Measurements from ENCODE around the gene NECAP2. TPM values are rescaled to one million over a fixed set of nuclear protein-coding genes. Genes with fewer than 3 reads are reported as not detected.
"Not testable (repeated sequence)": the region's sequence is repeated elsewhere in the genome, so short reads cannot be mapped to it uniquely, and the experiment has no call there.

The NECAP2 gene
- polyA plus RNA-seq, 1 donor, result 32.8 TPM

- DNase-seq (ENCODE audit: low read depth), result not testable (repeated sequence)
Observed at GRCh38 chr1:16456151-16456550, 15.6 kb downstream of the NECAP2 start.

DNA sequence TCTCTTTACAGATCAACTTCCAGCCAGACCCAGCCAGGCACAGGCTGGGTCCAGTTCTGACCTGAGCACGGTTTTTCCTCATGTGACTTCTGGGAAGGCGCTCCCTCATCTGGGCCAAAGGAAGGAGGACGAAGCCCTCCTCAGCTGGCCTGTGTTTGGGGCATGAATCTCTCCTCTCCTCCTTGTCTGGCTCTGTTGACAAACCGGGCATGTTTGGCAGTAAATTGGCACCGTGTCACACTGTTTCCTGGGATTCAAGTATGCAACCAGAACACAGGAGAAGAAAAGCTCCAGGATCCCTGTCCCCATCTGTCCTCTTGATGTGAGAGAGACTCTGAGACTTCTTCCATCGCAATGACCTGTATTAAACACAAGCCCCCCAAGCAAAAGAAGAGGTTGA is 18.3 kb downstream of the NECAP2 start:
- DNase-seq (ENCODE audit: low read depth), result no peak

- no peak for DNase-seq (ENCODE audit: low read depth)
Observed at GRCh38 chr1:16459352-16459925, 18.9 kb downstream of the NECAP2 start.

- DNase-seq (ENCODE audit: low read depth), result no peak
Observed at GRCh38 chr1:16461681-16462080, 21.2 kb downstream of the NECAP2 start.

- DNase-seq (ENCODE audit: low read depth), result no peak
Observed at GRCh38 chr1:16462773-16463330, 22.3 kb downstream of the NECAP2 start.

GRCh38 chr1:16464917-16465625 is 24.5 kb downstream of the NECAP2 start:
- DNase-seq (ENCODE audit: low read depth), result no peak

- no peak for DNase-seq (ENCODE audit: low read depth)
Observed at GRCh38 chr1:16468558-16468957, 28.0 kb downstream of the NECAP2 start.

- DNase-seq (ENCODE audit: low read depth), result no peak
Observed at GRCh38 chr1:16474166-16474800, 33.8 kb downstream of the NECAP2 start.

GRCh38 chr1:16474891-16475290 is 34.4 kb downstream of the NECAP2 start:
- DNase-seq (ENCODE audit: low read depth), result not testable (repeated sequence)

DNA sequence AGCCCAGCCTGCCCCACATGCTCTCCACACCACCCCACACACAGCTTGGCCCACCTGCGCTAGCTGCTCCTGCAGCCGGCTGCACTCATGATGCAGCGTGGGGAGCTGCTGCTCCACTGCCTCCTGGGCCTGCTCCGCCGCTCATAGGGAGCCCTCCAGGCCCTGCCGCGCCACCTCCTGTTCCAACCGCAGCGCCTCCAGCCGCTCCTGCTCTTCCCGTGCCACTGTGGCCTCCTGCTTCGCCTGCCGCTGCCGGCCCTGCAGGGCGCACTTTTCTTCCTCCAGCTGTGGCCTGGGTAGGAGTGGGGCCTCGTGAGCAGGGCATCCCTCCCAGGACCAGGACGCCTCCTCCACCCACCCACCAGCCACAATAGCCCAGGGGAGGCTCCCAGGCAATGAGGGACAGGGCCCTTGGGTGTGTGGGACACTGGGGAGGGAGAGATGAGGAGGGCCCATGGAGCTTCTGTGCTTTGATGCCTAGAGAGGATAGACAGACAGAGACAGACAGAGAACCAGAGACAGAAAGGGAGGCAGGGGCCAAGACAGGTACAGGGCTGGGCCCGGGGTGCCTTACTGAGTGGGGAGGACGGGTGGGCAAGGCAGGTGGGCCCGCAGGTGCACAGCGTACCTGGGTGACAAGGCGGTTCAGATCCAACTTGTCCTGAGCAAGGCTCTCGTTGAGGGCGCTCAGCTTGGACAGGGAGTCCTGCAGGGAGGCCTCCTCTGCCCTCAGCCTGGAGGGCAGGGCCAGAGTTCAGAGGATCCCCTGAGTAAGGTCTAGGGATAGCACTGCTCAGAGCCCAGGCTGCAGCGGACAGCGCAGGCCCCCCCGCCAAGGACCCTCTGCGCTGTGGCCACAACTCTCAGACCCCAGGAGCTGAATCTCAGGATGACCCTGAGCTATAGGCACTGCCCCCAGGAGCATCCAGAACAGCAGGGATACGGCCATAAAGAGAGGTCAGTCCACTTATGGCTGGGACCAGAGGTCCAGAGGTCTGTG is 35.5 kb downstream of the NECAP2 start:
- not testable (repeated sequence) for DNase-seq (ENCODE audit: low read depth)

DNA sequence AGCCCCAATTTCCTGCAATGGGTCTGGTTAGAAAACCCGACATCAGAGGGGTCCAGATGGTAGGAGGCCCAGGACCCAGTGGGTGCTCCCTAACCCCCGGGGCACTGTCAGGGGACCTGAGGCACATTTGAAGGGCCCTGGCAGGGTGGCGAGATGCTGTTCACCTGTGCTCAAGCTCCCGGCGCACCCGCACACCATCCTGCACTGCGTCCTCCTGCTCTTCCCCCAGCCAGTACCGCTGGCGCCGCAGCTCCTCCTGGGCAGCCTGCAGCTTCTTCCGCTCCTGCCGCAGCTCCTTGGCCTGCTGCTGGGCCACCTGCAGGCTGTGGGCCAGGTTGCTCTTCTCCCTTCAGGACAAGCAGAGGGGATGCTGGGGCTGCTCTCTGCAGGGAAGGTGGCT is 37.6 kb downstream of the NECAP2 start:
- DNase-seq (ENCODE audit: low read depth), result no peak

GRCh38 chr1:16483146-16483545 is 42.6 kb downstream of the NECAP2 start:
- not testable (repeated sequence) for DNase-seq (ENCODE audit: low read depth)

DNA sequence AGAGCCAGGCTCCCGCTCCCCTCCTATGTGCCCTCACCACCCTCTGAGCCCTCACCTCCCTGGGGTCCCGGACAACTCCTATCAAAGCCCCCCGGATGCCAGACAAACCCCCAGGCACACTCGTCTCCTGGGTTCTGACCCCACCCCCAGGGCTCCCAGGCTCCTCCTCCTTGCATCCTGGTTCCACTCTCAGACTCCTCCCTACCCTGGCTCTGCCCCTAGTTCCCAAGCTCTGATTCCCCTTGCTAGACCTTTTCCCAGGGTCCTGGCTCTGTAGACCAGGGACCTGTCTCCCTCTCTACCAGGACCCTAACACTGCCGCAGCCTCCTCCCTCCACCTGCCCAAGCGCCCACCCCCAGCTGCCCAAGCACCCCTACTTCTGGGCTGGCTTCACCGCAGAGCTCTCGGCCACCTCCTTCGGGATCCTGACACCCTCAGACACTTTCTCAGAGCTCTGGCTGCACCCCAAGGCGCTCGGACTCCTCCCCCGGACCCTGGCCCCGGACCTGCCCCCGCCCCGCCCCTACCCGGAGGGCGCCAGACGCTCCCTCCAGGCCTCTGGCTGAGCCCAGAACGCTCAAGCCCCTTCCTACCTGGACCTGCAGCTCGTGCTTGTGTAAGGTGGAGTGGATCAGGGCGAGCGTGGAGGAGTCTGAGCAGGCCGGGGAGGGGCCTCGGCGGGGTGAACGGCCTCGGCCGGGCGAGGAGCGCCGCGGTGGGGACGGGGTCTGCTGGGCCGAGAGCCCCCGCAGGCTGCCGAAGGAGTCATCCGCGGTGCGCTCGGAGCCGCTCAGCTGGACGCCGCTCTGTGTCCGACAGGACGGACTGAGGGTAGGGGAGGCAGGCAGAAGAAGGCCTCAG is 43.3 kb downstream of the NECAP2 start:
- not testable (repeated sequence) for DNase-seq (ENCODE audit: low read depth)

DNA sequence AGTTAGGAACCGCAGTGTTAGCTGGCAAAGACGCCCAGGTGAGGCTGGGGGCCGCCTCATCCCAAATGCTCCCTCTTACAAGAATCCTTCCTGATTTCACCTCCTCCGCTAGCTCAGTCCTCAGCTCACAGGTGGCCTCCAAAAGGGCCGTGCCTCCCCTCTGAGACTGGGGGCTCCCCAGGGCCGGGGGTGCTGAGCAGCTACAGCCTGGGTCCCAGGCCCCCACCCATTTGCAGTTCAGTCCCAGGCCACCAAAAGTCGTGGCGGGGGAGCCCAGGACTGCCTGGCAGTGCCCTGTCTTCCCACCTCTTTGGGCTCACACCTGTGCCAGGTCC is 43.9 kb downstream of the NECAP2 start:
- no peak for DNase-seq (ENCODE audit: low read depth)

DNA sequence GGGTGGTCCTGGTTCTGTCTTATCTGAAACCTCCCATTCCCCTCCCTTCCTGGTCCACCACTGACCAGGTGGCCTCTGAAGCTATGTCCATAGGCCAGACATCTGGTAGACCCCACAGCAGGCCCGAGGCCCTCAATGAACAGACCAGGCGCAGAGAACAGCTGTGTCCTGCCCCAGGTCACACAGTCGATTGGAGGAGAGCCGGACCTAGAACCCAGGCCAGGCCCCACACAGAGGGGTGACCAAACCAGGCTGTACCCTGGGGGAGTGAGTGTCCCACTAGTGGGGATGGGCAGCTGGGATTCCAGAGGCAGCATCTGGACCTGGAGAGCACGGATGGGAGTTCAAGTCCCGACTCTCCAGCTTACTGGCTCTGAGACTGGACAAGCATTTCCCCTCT is 44.4 kb downstream of the NECAP2 start:
- DNase-seq (ENCODE audit: low read depth), result no peak

- not testable (repeated sequence) for DNase-seq (ENCODE audit: low read depth)
Observed at GRCh38 chr1:16486316-16486715, 45.8 kb downstream of the NECAP2 start.

- not testable (repeated sequence) for DNase-seq (ENCODE audit: low read depth)
Observed at GRCh38 chr1:16487011-16487410, 46.5 kb downstream of the NECAP2 start.

DNA sequence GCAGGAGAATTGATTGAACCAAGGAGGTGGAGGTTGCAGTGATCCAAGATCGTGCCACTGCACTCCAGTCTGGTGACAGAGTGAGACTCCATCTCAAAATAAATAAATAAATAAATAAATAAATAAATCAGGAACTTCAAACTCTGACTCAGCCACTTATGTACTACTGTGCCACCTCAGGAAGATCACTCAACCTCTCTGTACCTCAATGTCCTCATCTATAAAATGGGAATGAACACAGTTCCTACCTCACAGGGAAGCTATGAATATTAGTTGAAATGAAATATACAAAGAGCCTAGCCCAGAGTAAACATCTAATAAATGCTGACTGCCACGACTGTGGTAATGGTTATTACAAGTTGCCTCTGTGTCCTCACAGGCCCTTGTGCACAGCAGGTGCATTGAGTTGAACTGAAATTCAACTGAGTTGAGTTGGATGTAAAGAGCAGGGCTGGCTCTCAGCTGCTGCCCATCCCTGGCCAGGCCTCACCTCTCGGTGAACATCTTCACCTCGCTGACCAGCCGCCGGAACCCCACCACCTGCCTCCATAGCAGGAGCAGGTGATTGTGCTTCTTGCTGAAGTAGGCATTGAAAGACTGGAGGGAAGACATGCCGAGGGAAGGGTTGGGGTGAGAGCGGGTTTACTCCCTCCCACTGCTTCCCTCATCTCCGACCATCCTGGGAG is 48.8 kb downstream of the NECAP2 start:
- not testable (repeated sequence) for DNase-seq (ENCODE audit: low read depth)

GRCh38 chr1:16491056-16491675 is 50.6 kb downstream of the NECAP2 start:
- DNase-seq (ENCODE audit: low read depth), result no peak

- not testable (repeated sequence) for DNase-seq (ENCODE audit: low read depth)
Observed at GRCh38 chr1:16492937-16493336, 52.4 kb downstream of the NECAP2 start.
